Activated CD4-positive, alpha-beta T cell treated with anti-CD3 and anti-CD28 coated beads, Interleukin-2, amount 50 U/mL, for 16 hours (primary cell): ENCODE data around the gene TTLL10.
"Not testable (repeated sequence)": the region's sequence is repeated elsewhere in the genome, so short reads cannot be mapped to it uniquely, and the experiment has no call there.

Experiments
- DNase-seq: peaks from one replicate; pipeline ENCODE4 v3.0.0-alpha.2; 2020

Gene TTLL10

GRCh38 chr1:1175221-1176062, 1.8 kb downstream of the TTLL10 start:
- DNase-seq = no peak

GRCh38 chr1:1176063-1176761, 2.5 kb downstream of the TTLL10 start:
- not testable (repeated sequence) for DNase-seq

GRCh38 chr1:1176931-1177330, 3.3 kb downstream of the TTLL10 start:
- no peak for DNase-seq

GRCh38 chr1:1177452-1178206, 3.9 kb downstream of the TTLL10 start:
- DNase-seq = no peak

GRCh38 chr1:1178794-1179331, 5.2 kb downstream of the TTLL10 start:
- DNase-seq = no peak

- no peak for DNase-seq
These were observed 5.8 kb downstream of the TTLL10 start for GRCh38 chr1:1179346-1179982.

GRCh38 chr1:1179983-1180861, 6.5 kb downstream of the TTLL10 start:
- DNase-seq = no peak

GRCh38 chr1:1181129-1181937, 7.7 kb downstream of the TTLL10 start:
- no peak for DNase-seq

GRCh38 chr1:1181938-1182410, 8.3 kb downstream of the TTLL10 start:
- DNase-seq = no peak

GRCh38 chr1:1182491-1183220, 9.0 kb downstream of the TTLL10 start:
- DNase-seq = no peak

GRCh38 chr1:1183221-1183747, 9.6 kb downstream of the TTLL10 start:
- no peak for DNase-seq

GRCh38 chr1:1183833-1184775, 10.4 kb downstream of the TTLL10 start:
- no peak for DNase-seq

GRCh38 chr1:1185101-1185765, 11.6 kb downstream of the TTLL10 start:
- DNase-seq = no peak

GRCh38 chr1:1187938-1188337, 14.3 kb downstream of the TTLL10 start:
- no peak for DNase-seq

GRCh38 chr1:1189111-1189510, 15.4 kb downstream of the TTLL10 start:
- DNase-seq = no peak

GRCh38 chr1:1191734-1192133, 18.1 kb downstream of the TTLL10 start:
- DNase-seq = no peak

- no peak for DNase-seq
These were observed 21.0 kb downstream of the TTLL10 start for GRCh38 chr1:1194723-1195122.

- not testable (repeated sequence) for DNase-seq
These were observed 22.0 kb downstream of the TTLL10 start for GRCh38 chr1:1195726-1196125.
